ENCODE results near the gene LZTR1.
A peak's percentile ranks its signal among the peaks of the same experiment; 100 is the strongest.

The LZTR1 gene

GRCh38 chr22:20948450-20948849 lies 33.6 kb upstream of the LZTR1 start:
- no peak for DNase-seq
- intact Hi-C loops (cut with DNase I) = no loop called here

- intact Hi-C loops (cut with DNase I) = no loop called here
- no peak for DNase-seq
These were observed 33.1 kb upstream of the LZTR1 start for GRCh38 chr22:20948989-20949388.

- DNase-seq = peak in 1 of 42 donors; percentile 12
- intact Hi-C loops (cut with DNase I) = no loop called here
These were observed 32.4 kb upstream of the LZTR1 start for GRCh38 chr22:20949698-20950183.

GRCh38 chr22:20951151-20951931 lies 30.8 kb upstream of the LZTR1 start:
- intact Hi-C loops (cut with DNase I) = no loop called here
- peak in 1 of 42 donors; percentile 22 for DNase-seq

GRCh38 chr22:20951932-20952380 lies 30.1 kb upstream of the LZTR1 start:
- no peak for DNase-seq
- intact Hi-C loops (cut with DNase I) = no loop called here

GRCh38 chr22:20952544-20953341 lies 29.4 kb upstream of the LZTR1 start:
- no peak for DNase-seq
- intact Hi-C loops (cut with DNase I) = no loop called here

- DNase-seq = no peak
- intact Hi-C loops (cut with DNase I) = no loop called here
These were observed 28.8 kb upstream of the LZTR1 start for GRCh38 chr22:20953342-20953608.

- no peak for DNase-seq
- intact Hi-C loops (cut with DNase I) = no loop called here
These were observed 28.2 kb upstream of the LZTR1 start for GRCh38 chr22:20953668-20954500.

- intact Hi-C loops (cut with DNase I) = no loop called here
- DNase-seq = no peak
These were observed 26.5 kb upstream of the LZTR1 start for GRCh38 chr22:20955548-20955947.

- peak in 1 of 42 donors; percentile 58 for DNase-seq
- intact Hi-C loops (cut with DNase I) = no loop called here
These were observed 25.6 kb upstream of the LZTR1 start for GRCh38 chr22:20956258-20957101.

GRCh38 chr22:20957102-20957682 lies 24.9 kb upstream of the LZTR1 start:
- peak in 7 of 42 donors; percentile 25 to 57 (median 34) for DNase-seq

GRCh38 chr22:20957683-20958431 lies 24.2 kb upstream of the LZTR1 start:
- intact Hi-C loops (cut with DNase I) = no loop called here
- peak in 2 of 42 donors; percentile 24 to 39 for DNase-seq

More at GRCh38 chr22:20957102-20957682, 24.9 kb upstream of the LZTR1 start:
- intact Hi-C loops (cut with DNase I) = no loop called here

- intact Hi-C loops (cut with DNase I) = no loop called here
- no peak for DNase-seq
These were observed 22.3 kb upstream of the LZTR1 start for GRCh38 chr22:20959578-20960461.

- no peak for DNase-seq
- intact Hi-C loops (cut with DNase I) = no loop called here
These were observed 21.5 kb upstream of the LZTR1 start for GRCh38 chr22:20960609-20961008.

- DNase-seq = no peak
- intact Hi-C loops (cut with DNase I) = no loop called here
These were observed 19.6 kb upstream of the LZTR1 start for GRCh38 chr22:20962491-20962945.
